AG04450 (cell line): Measurements from ENCODE around the gene PLXND1. TPM values are rescaled to one million over a fixed set of nuclear protein-coding genes. Genes with fewer than 3 reads are reported as not detected.

ENCODE experiments used
- CTCF ChIA-PET: fragments of 300-600, 350-600 bp; formaldehyde crosslinking; extraction: SDS; loops from one replicate; lab custom pipeline; 2022; ENCODE audit warnings: antibody characterized with exemption, inconsistent platforms; lab: Charles Lee
- POLR2A ChIA-PET: fragments of 350-600 bp; formaldehyde crosslinking; extraction: SDS; loops from one replicate; lab custom pipeline; 2021; ENCODE audit warnings: antibody characterized with exemption, inconsistent platforms; lab: Yijun Ruan, JAX
- DNase-seq: peaks from one replicate; pipeline ENCODE4 v3.0.0-alpha.2; 2011; ENCODE audit warnings: low read depth, low spot score
- H3K27ac ChIP-seq: one replicate; pipeline ENCODE4 v1.5.1; 2012; ENCODE audit warnings: low read depth, low read length, control low read depth
- H3K27me3 ChIP-seq: one replicate; pipeline ENCODE4 v1.6.0; 2012; ENCODE audit warnings: low read length; ENCODE audit not compliant: control insufficient read depth, insufficient read depth
- H3K4me3 ChIP-seq: 2 replicates; pipeline ENCODE4 v1.5.1; 2011; ENCODE audit warnings: mild to moderate bottlenecking, low read depth, low read length, control low read depth
- H3K9me3 ChIP-seq: 2 replicates; pipeline ENCODE4 v1.5.1; 2012; ENCODE audit warnings: low read length; ENCODE audit not compliant: control insufficient read depth, insufficient read depth
- CTCF ChIP-seq: IDR thresholded peaks from 2 replicates; pipeline ENCODE4 v1.5.1; 2011; ENCODE audit warnings: low read depth, low read length, control low read depth, inconsistent platforms
- polyA minus RNA-seq: library from RNA; depleted of rRNA, polyadenylated mRNA; stranded (reverse); fragments of >200 nt; gene quantifications from 2 replicates; pipeline ENCODE4 v1.2.3, GENCODE V29; 2011; rRNA and poly(A)+ RNA removed
- polyA plus RNA-seq: library from polyadenylated mRNA; depleted of rRNA; stranded (reverse); fragments of >200 nt; gene quantifications from 2 replicates; pipeline ENCODE4 v1.2.3, GENCODE V29; 2011; rRNA removed

PLXND1 gene
- 37.1 and 47.7 TPM in 2 replicates for polyA plus RNA-seq
- 40.1 and 54.9 TPM in 2 replicates for polyA minus RNA-seq

- Histone ChIP-seq H3K27me3 (no peaks in the 10 kb centered on the region), H3K9me3 (peaks cover 3% of the 10 kb centered on the region; the same call in 1 of the 2 replicates), H3K4me3 (peak within 1 kb of the TSS; percentile 66), H3K27ac (no peak within 1 kb of the TSS)
- ChIA-PET POLR2A (interaction anchor here (1.0 to 1.8 kb wide), 4 partner anchors 11 to 116 kb away, joined by 3 to 18 read pairs (median 4); no protein-coding TSS in a partner anchor), CTCF (interaction anchor here (1.1 kb wide), 1 partner anchor 117 kb away, joined by 3 read pairs; no protein-coding TSS in a partner anchor)
- TF ChIP-seq CTCF = no peak
- DNase-seq = no peak
These were observed at the start of gene PLXND1 for GRCh38 chr3:129606636-129607390. Gene PLXND1 (minus strand): TSS chr3:129606676. CDS start chr3:129606639, 37 bp downstream.

- TF ChIP-seq CTCF = no peak
- CTCF ChIA-PET = interaction anchor here (1.2 to 3.3 kb wide), 3 partner anchors 170 to 287 kb away, joined by 4 to 20 read pairs (median 6); no protein-coding TSS in a partner anchor
- no peak overlapping the region for H3K27ac ChIP-seq
- no peak overlapping the region for H3K4me3 ChIP-seq
- no peaks in the 10 kb centered on the region for H3K27me3 ChIP-seq
- no peaks in the 10 kb centered on the region for H3K9me3 ChIP-seq
- POLR2A ChIA-PET = no interaction called here
- DNase-seq = no peak
These were observed 48.8 kb upstream of the PLXND1 start for GRCh38 chr3:129655291-129655700.

GRCh38 chr3:129654131-129654530 lies 47.7 kb upstream of the PLXND1 start:
- DNase-seq = no peak
- Histone ChIP-seq H3K9me3 (no peaks in the 10 kb centered on the region), H3K27me3 (no peaks in the 10 kb centered on the region), H3K4me3 (no peak overlapping the region), H3K27ac (no peak overlapping the region)
- CTCF ChIA-PET = interaction anchor here (1.5 to 3.3 kb wide), 2 partner anchors 171 to 175 kb away, joined by 6 to 20 read pairs; no protein-coding TSS in a partner anchor
- TF ChIP-seq CTCF = no peak
- POLR2A ChIA-PET = no interaction called here

GRCh38 chr3:129653019-129653418 lies 46.5 kb upstream of the PLXND1 start:
- POLR2A ChIA-PET = no interaction called here

More at GRCh38 chr3:129653019-129653418, 46.5 kb upstream of the PLXND1 start:
- Histone ChIP-seq H3K9me3 (no peaks in the 10 kb centered on the region), H3K4me3 (no peak overlapping the region), H3K27ac (no peak overlapping the region), H3K27me3 (no peaks in the 10 kb centered on the region)
- TF ChIP-seq CTCF = no peak
- no peak for DNase-seq
- CTCF ChIA-PET = interaction anchor here (0.9 to 3.3 kb wide), 3 partner anchors 20 to 289 kb away, joined by 3 to 20 read pairs (median 4); no protein-coding TSS in a partner anchor
